Mucosa of stomach (tissue), 1 donor: ENCODE results near the gene EXOC2.
A peak's percentile ranks its signal among the peaks of the same experiment; 100 is the strongest.

Experiments used
- H3K27me3 ChIP-seq: one replicate; pipeline ENCODE4 v1.7.0; 2013; ENCODE audit warnings: mild to moderate bottlenecking, low read length; ENCODE audit not compliant: control insufficient read depth, insufficient read depth
- H3K36me3 ChIP-seq: one replicate; pipeline ENCODE4 v1.7.0; 2013; ENCODE audit warnings: low read length; ENCODE audit not compliant: control insufficient read depth, insufficient read depth
- H3K4me1 ChIP-seq: one replicate; pipeline ENCODE4 v1.7.0; 2013; ENCODE audit warnings: mild to moderate bottlenecking, low read length; ENCODE audit not compliant: control insufficient read depth, insufficient read depth
- H3K4me3 ChIP-seq: one replicate; pipeline ENCODE4 v1.7.0; 2013; ENCODE audit warnings: low read length
- H3K9ac ChIP-seq: one replicate; pipeline ENCODE4 v1.7.0; 2013; ENCODE audit warnings: mild to moderate bottlenecking, low read length, moderate library complexity
- H3K9me3 ChIP-seq: one replicate; pipeline ENCODE4 v1.7.0; 2013; ENCODE audit warnings: mild to moderate bottlenecking, low read length, moderate library complexity; ENCODE audit not compliant: control insufficient read depth
- donor health status: Pancreatic carcinoma.

EXOC2 gene

GRCh38 chr6:692858-693722, at the start of gene EXOC2:
TSS of gene EXOC2 (minus strand) at chr6:693139. CDS start at chr6:637818, 55,321 bp downstream.
- H3K4me1 ChIP-seq: peaks cover 16% of the 10 kb centered on the region
- no peaks in the 10 kb centered on the region for H3K36me3 ChIP-seq
- H3K9me3 ChIP-seq: no peaks in the 10 kb centered on the region
- no peaks in the 10 kb centered on the region for H3K27me3 ChIP-seq
- peak within 1 kb of the TSS; percentile 84 for H3K9ac ChIP-seq
- H3K4me3 ChIP-seq: peak within 1 kb of the TSS; percentile 87

- no peak overlapping the region for H3K9ac ChIP-seq
- no peaks in the 10 kb centered on the region for H3K9me3 ChIP-seq
- H3K4me3 ChIP-seq: no peak overlapping the region
- peaks cover 5% of the 10 kb centered on the region for H3K4me1 ChIP-seq
- H3K27me3 ChIP-seq: no peaks in the 10 kb centered on the region
- H3K36me3 ChIP-seq: no peaks in the 10 kb centered on the region
These were observed 48.7 kb upstream of the EXOC2 start for GRCh38 chr6:741410-742339.

- Histone ChIP-seq H3K36me3 (no peaks in the 10 kb centered on the region), H3K4me3 (no peak overlapping the region), H3K9me3 (no peaks in the 10 kb centered on the region), H3K27me3 (no peaks in the 10 kb centered on the region), H3K4me1 (peaks cover 5% of the 10 kb centered on the region), H3K9ac (no peak overlapping the region)
These were observed 43.9 kb upstream of the EXOC2 start for GRCh38 chr6:736657-737446.

- Histone ChIP-seq H3K36me3 (no peaks in the 10 kb centered on the region), H3K4me1 (peaks cover 5% of the 10 kb centered on the region)
These were observed 40.7 kb upstream of the EXOC2 start for GRCh38 chr6:733431-734219.

GRCh38 chr6:731924-732323, 39.0 kb upstream of the EXOC2 start:
- no peaks in the 10 kb centered on the region for H3K9me3 ChIP-seq
- H3K4me1 ChIP-seq: no peaks in the 10 kb centered on the region
- H3K27me3 ChIP-seq: no peaks in the 10 kb centered on the region
- H3K9ac ChIP-seq: no peak overlapping the region
- H3K4me3 ChIP-seq: no peak overlapping the region
- no peaks in the 10 kb centered on the region for H3K36me3 ChIP-seq

More at GRCh38 chr6:733431-734219, 40.7 kb upstream of the EXOC2 start:
- Histone ChIP-seq H3K9ac (no peak overlapping the region), H3K9me3 (no peaks in the 10 kb centered on the region), H3K4me3 (no peak overlapping the region), H3K27me3 (no peaks in the 10 kb centered on the region)

GRCh38 chr6:729606-730320, 36.8 kb upstream of the EXOC2 start:
- no peak overlapping the region for H3K9ac ChIP-seq
- H3K9me3 ChIP-seq: no peaks in the 10 kb centered on the region
- no peaks in the 10 kb centered on the region for H3K36me3 ChIP-seq
- H3K4me3 ChIP-seq: no peak overlapping the region
- H3K4me1 ChIP-seq: no peaks in the 10 kb centered on the region
- H3K27me3 ChIP-seq: no peaks in the 10 kb centered on the region

- Histone ChIP-seq H3K4me1 (no peaks in the 10 kb centered on the region), H3K36me3 (no peaks in the 10 kb centered on the region), H3K9ac (no peak overlapping the region), H3K4me3 (no peak overlapping the region), H3K27me3 (no peaks in the 10 kb centered on the region), H3K9me3 (no peaks in the 10 kb centered on the region)
These were observed 34.9 kb upstream of the EXOC2 start for GRCh38 chr6:727856-728255.

GRCh38 chr6:723540-723939, 30.6 kb upstream of the EXOC2 start:
- Histone ChIP-seq H3K36me3 (no peaks in the 10 kb centered on the region), H3K4me1 (no peaks in the 10 kb centered on the region), H3K4me3 (no peak overlapping the region), H3K9me3 (no peaks in the 10 kb centered on the region), H3K9ac (no peak overlapping the region), H3K27me3 (no peaks in the 10 kb centered on the region)

- no peak overlapping the region for H3K9ac ChIP-seq
- peaks cover 3% of the 10 kb centered on the region for H3K27me3 ChIP-seq
- no peaks in the 10 kb centered on the region for H3K9me3 ChIP-seq
- H3K4me1 ChIP-seq: no peaks in the 10 kb centered on the region
- no peaks in the 10 kb centered on the region for H3K36me3 ChIP-seq
- H3K4me3 ChIP-seq: no peak overlapping the region
These were observed 29.7 kb upstream of the EXOC2 start for GRCh38 chr6:722608-723007.

GRCh38 chr6:722077-722524, 29.2 kb upstream of the EXOC2 start:
- H3K36me3 ChIP-seq: no peaks in the 10 kb centered on the region
- H3K9ac ChIP-seq: no peak overlapping the region
- no peaks in the 10 kb centered on the region for H3K9me3 ChIP-seq
- no peak overlapping the region for H3K4me3 ChIP-seq
- H3K27me3 ChIP-seq: peaks cover 5% of the 10 kb centered on the region
- H3K4me1 ChIP-seq: no peaks in the 10 kb centered on the region
